SKM-1 treated with dmso at 0.1 percent for 144 hours (cell line): ENCODE data around the gene CASTOR1.

Source experiments
- DNase-seq: peaks from one replicate; lab custom pipeline; 2025; ENCODE audit not compliant: unreplicated experiment; lab: John Stamatoyannopoulos, UW

Gene CASTOR1

GRCh38 chr22:30247561-30247960, 41.7 kb downstream of the CASTOR1 start:
- DNase-seq, result no peak

- DNase-seq, result no peak
These were observed 42.4 kb downstream of the CASTOR1 start for GRCh38 chr22:30246814-30247376.

DNA sequence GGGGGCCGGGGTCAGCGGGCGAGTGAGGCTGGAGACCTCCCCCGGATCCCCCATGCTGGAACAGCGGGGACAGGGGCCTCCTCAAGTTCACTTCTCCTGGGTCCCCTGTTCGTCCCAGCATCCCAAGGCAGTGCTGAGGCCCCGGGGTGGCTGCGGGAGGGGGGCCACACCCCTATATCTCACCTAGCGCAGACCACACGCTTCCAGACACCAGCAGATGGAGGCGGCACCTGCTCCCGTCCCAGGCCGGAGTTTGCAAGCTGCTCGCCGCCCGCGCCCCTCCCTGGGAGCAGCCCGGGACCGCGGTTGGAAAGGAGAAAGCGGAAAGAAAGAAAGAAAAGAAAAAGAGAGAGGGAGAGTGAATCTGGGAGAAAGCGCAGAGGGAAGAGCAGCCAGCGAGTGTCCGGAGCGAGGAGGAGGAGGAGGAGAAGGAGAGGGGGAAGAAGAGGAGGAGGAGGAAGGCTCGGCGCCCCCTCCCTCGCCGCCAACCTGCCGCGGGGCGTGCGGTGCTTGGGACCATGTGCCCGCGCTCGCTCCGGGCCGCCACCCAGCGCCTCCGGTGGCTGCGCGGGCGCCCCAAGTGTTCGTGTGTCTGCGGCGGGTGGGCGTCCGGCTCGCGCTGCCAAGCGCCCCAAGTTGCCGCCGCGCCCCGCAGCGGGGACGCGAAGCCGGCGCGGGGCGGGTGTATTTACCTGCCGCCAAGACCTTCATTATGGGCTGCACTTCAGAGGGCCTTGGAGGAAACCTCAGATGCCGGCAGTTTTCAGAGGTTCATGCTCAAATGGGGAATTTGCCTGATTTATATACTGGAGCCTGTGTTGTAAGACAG, 43.1 kb downstream of the CASTOR1 start, which contains the start of gene LIF:
Gene LIF, minus strand, starts transcription at position 775 of the 829 bp plus-strand sequence. Its CDS starts 64 bp downstream, at position 711.
- no peak for DNase-seq

DNA sequence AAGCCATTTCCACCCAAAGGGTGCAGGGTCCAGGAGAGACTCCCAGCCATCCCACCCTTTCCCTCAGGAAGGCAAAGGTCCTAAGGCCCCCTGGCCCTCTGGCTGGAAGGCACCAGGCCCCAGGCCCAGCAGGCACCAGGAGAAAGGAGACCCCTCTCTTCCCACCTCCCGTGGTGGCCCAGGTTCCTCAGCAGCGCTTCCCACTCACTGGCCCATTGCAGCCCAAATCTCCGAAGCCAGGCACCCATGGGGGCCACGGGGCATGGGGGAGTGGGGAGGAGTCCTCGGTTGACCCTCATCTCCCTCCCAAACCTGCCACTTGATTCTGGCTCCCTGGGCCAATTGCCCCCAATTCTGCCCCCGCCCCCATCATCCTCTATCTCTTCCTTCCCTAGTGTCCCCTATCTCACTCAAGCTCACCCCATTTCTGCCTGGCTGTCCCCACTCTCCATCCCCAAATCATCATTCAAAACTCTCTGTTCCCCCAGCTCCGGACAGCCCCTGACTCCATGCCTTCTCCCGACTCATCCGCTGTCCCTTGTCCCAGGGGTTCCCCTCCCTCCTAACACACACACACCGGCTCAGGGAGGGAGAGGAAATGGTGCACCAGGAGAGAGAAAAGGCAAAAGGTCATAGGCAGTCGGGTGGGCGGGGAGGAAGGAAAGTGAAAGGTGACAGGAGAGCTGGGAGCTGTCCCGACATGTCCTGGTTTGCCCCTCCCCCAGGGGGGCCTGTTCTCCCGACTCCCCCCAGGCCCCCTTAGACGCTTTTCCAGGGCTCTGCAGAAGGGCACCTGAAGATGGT, 43.9 kb downstream of the CASTOR1 start:
- no peak for DNase-seq

- DNase-seq, result no peak
These were observed 44.7 kb downstream of the CASTOR1 start for GRCh38 chr22:30244641-30245040.

DNA sequence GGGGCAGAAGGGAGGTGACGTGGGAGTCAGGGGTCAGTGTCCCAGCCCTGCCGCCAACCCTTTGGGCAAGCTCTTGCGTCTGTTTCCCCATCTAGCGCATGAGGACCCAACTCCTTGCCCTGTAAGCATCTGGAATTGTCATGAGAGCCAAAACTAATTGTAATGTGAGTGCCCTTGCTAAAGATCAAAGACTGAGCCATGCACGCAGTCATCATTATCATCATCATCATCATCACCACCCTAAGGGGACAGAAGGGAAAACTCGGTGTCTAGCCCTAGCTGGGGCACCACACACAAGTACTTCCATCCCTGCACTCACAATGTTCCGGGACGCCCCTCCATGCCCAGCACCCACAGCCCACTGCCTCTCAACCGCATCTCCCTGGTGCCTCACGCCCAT, 45.2 kb downstream of the CASTOR1 start:
- no peak for DNase-seq

DNA sequence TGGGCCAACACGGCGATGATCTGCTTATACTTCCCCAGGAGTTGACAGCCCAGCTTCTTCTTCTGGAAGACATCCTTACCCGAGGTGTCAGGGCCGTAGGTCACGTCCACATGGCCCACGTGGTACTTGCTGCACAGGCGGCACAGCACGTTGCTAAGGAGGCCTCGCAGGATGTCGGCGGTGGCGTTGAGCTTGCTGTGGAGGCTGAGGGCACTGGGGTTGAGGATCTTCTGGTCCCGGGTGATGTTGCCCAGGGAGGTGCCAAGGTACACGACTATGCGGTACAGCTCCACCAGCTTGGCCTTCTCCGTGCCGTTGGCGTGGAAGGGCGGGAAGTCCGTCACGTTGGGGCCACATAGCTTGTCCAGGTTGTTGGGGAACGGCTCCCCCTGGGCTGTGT, 45.6 kb downstream of the CASTOR1 start:
- no peak for DNase-seq

DNA sequence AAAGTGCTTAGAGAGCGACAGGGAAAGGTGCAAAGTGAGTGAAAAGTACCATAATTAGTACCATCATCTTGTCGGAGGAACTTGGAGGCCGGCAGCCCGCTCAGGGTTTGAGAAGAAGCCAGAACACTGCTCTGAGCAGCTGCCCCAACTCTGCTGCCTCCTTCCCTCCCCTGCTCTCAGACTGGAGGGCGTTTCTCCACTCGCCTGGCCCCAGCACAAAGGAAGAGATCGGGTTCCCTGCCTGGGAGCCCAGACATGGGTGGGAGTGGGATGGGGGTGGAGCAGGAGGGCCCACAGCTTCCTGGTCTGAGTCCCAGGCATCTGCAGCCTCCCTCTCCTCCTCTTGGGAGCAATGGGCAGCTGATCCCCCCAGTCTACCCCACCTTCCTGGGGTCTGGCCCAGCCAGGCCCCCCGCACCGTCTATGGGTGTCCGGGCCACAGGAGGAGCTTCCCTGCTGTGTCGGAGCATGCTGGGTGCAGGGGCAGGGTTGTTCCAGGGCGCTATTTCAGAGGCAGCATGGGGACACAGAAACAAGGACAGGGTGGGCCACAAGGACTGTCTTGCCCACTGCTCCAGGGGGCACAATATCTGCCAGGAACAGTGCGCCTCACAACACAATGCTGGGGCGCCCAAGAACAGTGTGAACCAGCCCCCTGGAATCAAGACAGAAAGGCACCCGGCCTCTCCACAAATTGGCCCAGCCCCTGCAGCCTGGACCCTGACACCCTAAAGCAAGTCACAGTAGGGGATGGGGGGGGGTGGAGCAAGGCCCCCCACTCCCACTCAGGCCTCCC, 47.5 kb downstream of the CASTOR1 start:
- DNase-seq, result no peak

GRCh38 chr22:30240541-30241417, 48.5 kb downstream of the CASTOR1 start:
- DNase-seq, result no peak

DNA sequence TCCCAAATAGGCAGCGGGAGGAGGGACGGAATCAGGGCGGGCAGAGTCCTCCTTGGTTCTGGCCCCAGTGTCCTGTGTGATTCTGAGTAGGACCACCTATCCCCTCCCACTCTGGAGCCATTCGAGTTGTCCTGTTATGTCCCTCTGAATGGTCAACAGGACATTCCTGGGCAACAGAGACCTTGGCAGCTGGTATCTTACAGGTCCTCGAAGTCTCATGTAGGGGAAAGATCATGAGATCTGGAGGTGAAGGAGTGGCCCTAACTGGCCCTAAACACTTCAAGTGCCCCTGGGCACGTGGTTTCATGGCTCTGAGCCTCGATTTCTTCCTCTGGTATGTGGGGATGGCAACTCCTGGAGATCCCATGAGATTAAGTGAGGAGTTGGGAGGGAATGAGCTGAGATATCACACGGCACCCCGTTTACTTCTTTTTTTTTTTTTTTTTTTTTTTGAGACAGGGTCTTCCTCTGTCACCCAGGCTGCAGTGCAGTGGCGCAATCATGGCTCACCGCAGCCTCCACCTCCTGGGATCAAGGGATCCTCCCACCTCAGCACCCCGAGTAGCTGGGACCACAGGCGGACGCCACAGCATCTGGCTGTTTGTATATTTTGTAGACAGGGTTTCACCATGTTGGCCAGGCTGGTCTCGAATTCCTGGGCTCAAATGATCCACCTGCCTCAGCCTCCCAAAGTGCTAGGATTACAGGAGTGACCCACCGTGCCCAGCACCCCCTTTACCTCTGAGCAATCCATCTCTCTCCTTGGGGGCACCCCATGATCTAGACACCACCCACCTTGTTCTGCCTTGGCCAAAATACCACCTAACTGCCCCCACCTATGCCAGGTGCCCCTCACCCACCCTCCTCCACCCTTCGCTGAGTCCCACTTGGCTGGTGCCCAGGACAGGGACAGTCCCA, 49.6 kb downstream of the CASTOR1 start:
- no peak for DNase-seq

GRCh38 chr22:30238661-30239487, 50.4 kb downstream of the CASTOR1 start:
- no peak for DNase-seq

- DNase-seq, result no peak
These were observed 51.2 kb downstream of the CASTOR1 start for GRCh38 chr22:30238136-30238535.

GRCh38 chr22:30236875-30237274, 52.4 kb downstream of the CASTOR1 start:
- DNase-seq, result no peak

GRCh38 chr22:30235687-30236170, 53.6 kb downstream of the CASTOR1 start:
- no peak for DNase-seq
